GM23338 (cell line): ENCODE measurements around the gene MRPS18B. TPM values are rescaled to one million over a fixed set of nuclear protein-coding genes. Genes with fewer than 3 reads are reported as not detected.

Experiments used
- ATAC-seq: fragments of 200-7000 bp; cut with Tn5 transposase; 3 replicates; pipeline ENCODE4 v1.9.1; 2020
- DNase-seq: peaks from one replicate; pipeline ENCODE4 v3.0.0-alpha.2; 2015; ENCODE audit warnings: low spot score
- H2AFZ ChIP-seq: fragments of 200-600 bp; sonication (generic); 2 replicates; pipeline ENCODE4 v1.8.0; 2016; ENCODE audit warnings: antibody characterized with exemption, mild to moderate bottlenecking, moderate library complexity
- H3F3A ChIP-seq: fragments of 200-600 bp; sonication (generic); replicated peaks from 2 replicates; pipeline ENCODE4 v1.8.0; 2017; ENCODE audit warnings: antibody characterized with exemption, mixed run types, low read depth
- H3K27ac ChIP-seq: fragments of 200-600 bp; sonication (generic); 2 replicates; pipeline ENCODE4 v1.6.1; 2016; ENCODE audit warnings: low read depth
- H3K27me3 ChIP-seq: fragments of 200-600 bp; sonication (generic); 2 replicates; pipeline ENCODE4 v1.8.0; 2016; ENCODE audit warnings: mild to moderate bottlenecking, mixed run types, moderate library complexity; ENCODE audit not compliant: insufficient read depth
- H3K36me3 ChIP-seq: fragments of 200-600 bp; sonication (generic); 2 replicates; pipeline ENCODE4 v1.8.0; 2016; ENCODE audit warnings: mild to moderate bottlenecking; ENCODE audit not compliant: insufficient read depth
- H3K4me1 ChIP-seq: fragments of 200-600 bp; sonication (generic); 2 replicates; pipeline ENCODE4 v1.8.0; 2016; ENCODE audit warnings: mild to moderate bottlenecking, moderate library complexity; ENCODE audit not compliant: insufficient read depth
- H3K4me2 ChIP-seq: fragments of 200-600 bp; sonication (generic); 2 replicates; pipeline ENCODE4 v1.7.1; 2017; ENCODE audit warnings: mixed run types
- H3K4me3 ChIP-seq: fragments of 200-600 bp; sonication (generic); 2 replicates; pipeline ENCODE4 v1.6.1; 2016; ENCODE audit warnings: mixed run types
- H3K79me2 ChIP-seq: fragments of 200-600 bp; sonication (generic); replicated peaks from 2 replicates; pipeline ENCODE4 v1.8.0; 2017; ENCODE audit warnings: mild to moderate bottlenecking; ENCODE audit not compliant: insufficient read depth
- H3K9me2 ChIP-seq: fragments of 200-600 bp; sonication (generic); 2 replicates; pipeline ENCODE4 v1.8.0; 2017; ENCODE audit not compliant: insufficient read depth
- H4K20me1 ChIP-seq: fragments of 200-600 bp; sonication (generic); replicated peaks from 2 replicates; pipeline ENCODE4 v1.8.0; 2017; ENCODE audit warnings: mild to moderate bottlenecking; ENCODE audit not compliant: insufficient read depth
- H3K27ac Mint-ChIP-seq: 2 replicates; pipeline ENCODE4 v1.8.0; 2020; ENCODE audit warnings: inconsistent platforms, mild to moderate bottlenecking, moderate library complexity, mixed read lengths
- H3K27me3 Mint-ChIP-seq: 3 replicates; pipeline ENCODE4 v1.8.0; 2022; ENCODE audit warnings: low read depth, mild to moderate bottlenecking, moderate library complexity, mixed read lengths, inconsistent platforms; ENCODE audit not compliant: insufficient read depth, poor library complexity
- H3K36me3 Mint-ChIP-seq: 3 replicates; pipeline ENCODE4 v1.8.0; 2021; ENCODE audit warnings: low read depth, mild to moderate bottlenecking, inconsistent platforms, moderate library complexity, mixed read lengths
- H3K4me1 Mint-ChIP-seq: 3 replicates; pipeline ENCODE4 v1.8.0; 2020; ENCODE audit warnings: mild to moderate bottlenecking, inconsistent platforms, mixed read lengths
- H3K4me3 Mint-ChIP-seq: 3 replicates; pipeline ENCODE4 v1.8.0; 2021; ENCODE audit warnings: moderate library complexity, mild to moderate bottlenecking, inconsistent platforms, mixed read lengths
- H3K9me3 Mint-ChIP-seq: 3 replicates; pipeline ENCODE4 v1.8.0; 2020; ENCODE audit warnings: moderate library complexity, mild to moderate bottlenecking, inconsistent platforms, mixed read lengths
- CREB1 ChIP-seq: fragments of 250-450 bp; sonication (Bioruptor Pico); IDR thresholded peaks from 2 replicates; pipeline ENCODE4 v1.5.0; 2020; ENCODE audit warnings: low read depth, mild to moderate bottlenecking, moderate library complexity
- CTCF ChIP-seq, 2 experiments: fragments of 200-600 bp in 1 of 2; sonication (generic) in 1 of 2; conservative IDR thresholded peaks; 2 replicates each; pipeline versions ENCODE4 v1.5.1 to v1.6.1; 2016 to 2017; ENCODE audit warnings: antibody characterized with exemption in 2 of 2, low read depth in 2 of 2, mild to moderate bottlenecking in 2 of 2, moderate library complexity in 1 of 2
- EZH2phosphoT487 ChIP-seq: fragments of 200-600 bp; sonication (generic); IDR thresholded peaks from one replicate; pipeline ENCODE4 v1.8.1; 2018; ENCODE audit warnings: antibody characterized with exemption; ENCODE audit not compliant: unreplicated experiment
- NANOG ChIP-seq: IDR thresholded peaks from 2 replicates; pipeline ENCODE4 v1.6.1; 2016; ENCODE audit warnings: antibody characterized with exemption, borderline replicate concordance
- POLR2AphosphoS5 ChIP-seq: IDR thresholded peaks from 2 replicates; pipeline ENCODE4 v1.6.1; 2016; ENCODE audit warnings: antibody characterized with exemption, low read depth
- REST ChIP-seq: IDR thresholded peaks from one replicate; pipeline ENCODE4 v1.6.1; 2018; ENCODE audit warnings: antibody characterized with exemption; ENCODE audit not compliant: unreplicated experiment
- ZNF114 ChIP-seq: fragments of 250-450 bp; sonication (Bioruptor Pico); IDR thresholded peaks from 2 replicates; pipeline ENCODE4 v1.5.0; 2020; ENCODE audit warnings: mild to moderate bottlenecking, moderate library complexity
- polyA plus RNA-seq: library from polyadenylated mRNA; unstranded; fragments of >200 nt; fragmentation: Nextera tagmentation; extraction: Ambion mirVana; gene quantifications from 2 replicates; pipeline ENCODE4 v1.2.1, GENCODE V29; 2016
- total RNA-seq: library from RNA; depleted of rRNA; stranded (reverse); fragments of >200 nt; shearing (Covaris generic); gene quantifications from 2 replicates; pipeline ENCODE4 v1.2.3, GENCODE V29; 2014

Gene MRPS18B
- total and polyA plus RNA-seq, 2 experiments from 2014 or later = 49.2 to 73.6 TPM

GRCh38 chr6:30635834-30636233, 18.2 kb downstream of the MRPS18B start:
- Mint-ChIP-seq H3K4me1 (no peaks in the 10 kb centered on the region), H3K9me3 (no peaks in the 10 kb centered on the region), H3K4me3 (no peak overlapping the region), H3K27me3 (peaks cover 4% of the 10 kb centered on the region), H3K36me3 (peaks cover 48% of the 10 kb centered on the region), H3K27ac (no peak overlapping the region)
- Histone ChIP-seq H3K27me3 (no peaks in the 10 kb centered on the region), H3K4me2 (no peak overlapping the region), H2AFZ (no peak overlapping the region), H3K9me2 (no peaks in the 10 kb centered on the region), H3K4me3 (no peak overlapping the region), H3K4me1 (no peaks in the 10 kb centered on the region), H3K79me2 (no peaks in the 10 kb centered on the region), H3F3A (no peaks in the 10 kb centered on the region), H3K36me3 (peaks cover 17% of the 10 kb centered on the region; the same call in 1 of the 2 replicates), H4K20me1 (no peaks in the 10 kb centered on the region; the same call in 1 of the 2 replicates), H3K27ac (no peak overlapping the region)
- no peak for ATAC-seq
- TF ChIP-seq EZH2phosphoT487 = no peak
- TF ChIP-seq ZNF114 (CRISPR knock-in tag) = no peak
- no peak for DNase-seq

- Mint-ChIP-seq H3K4me1 (no peaks in the 10 kb centered on the region; the same call in 2 of the 3 replicates), H3K4me3 (no peak overlapping the region), H3K27me3 (peaks cover 6% of the 10 kb centered on the region), H3K36me3 (peaks cover 50% of the 10 kb centered on the region), H3K9me3 (no peaks in the 10 kb centered on the region), H3K27ac (no peak overlapping the region)
- no peak overlapping the region for H3K4me2 ChIP-seq
- H3K9me2 ChIP-seq = no peaks in the 10 kb centered on the region
- H3K79me2 ChIP-seq = peaks cover 6% of the 10 kb centered on the region
- H2AFZ ChIP-seq = no peak overlapping the region
- no peaks in the 10 kb centered on the region for H3K4me1 ChIP-seq
- H3K27ac ChIP-seq = no peak overlapping the region
- H3F3A ChIP-seq = no peaks in the 10 kb centered on the region
- no peak for TF ChIP-seq EZH2phosphoT487
- TF ChIP-seq NANOG = no peak
- TF ChIP-seq CTCF (conservative IDR thresholded peaks at IDR 0.05; ENCODE audit: low read depth in 2 of 2) = no peak
- no peak for TF ChIP-seq POLR2AphosphoS5
- TF ChIP-seq REST = no peak
- TF ChIP-seq CREB1 = no peak
- peaks cover 4% of the 10 kb centered on the region; the same call in 1 of the 2 replicates for H4K20me1 ChIP-seq
- DNase-seq = no peak
- no peaks in the 10 kb centered on the region for H3K27me3 ChIP-seq
- H3K4me3 ChIP-seq = no peak overlapping the region
- ATAC-seq = no peak
- H3K36me3 ChIP-seq = peaks cover 4% of the 10 kb centered on the region; the same call in 1 of the 2 replicates
Observed at GRCh38 chr6:30640481-30640880, 22.8 kb downstream of the MRPS18B start.
